Erythroblast (primary cell): ENCODE results near the gene DIP2C.

ENCODE experiments used
- GATA1 ChIP-seq: IDR thresholded peaks from 2 replicates; pipeline ENCODE4 v1.6.1; 2011; ENCODE audit warnings: low read depth, mild to moderate bottlenecking, control low read depth, low read length, moderate library complexity
- POLR2A ChIP-seq: IDR thresholded peaks from 2 replicates; pipeline ENCODE4 v1.6.1; 2011; ENCODE audit warnings: mild to moderate bottlenecking, low read length

GRCh38 chr10:630581-631073, 58.8 kb downstream of the DIP2C start:
- no peak for TF ChIP-seq POLR2A
- no peak for TF ChIP-seq GATA1
